ENCODE data around the gene AXIN1. TPM values are rescaled to one million over a fixed set of nuclear protein-coding genes. Genes with fewer than 3 reads are reported as not detected.

AXIN1 gene
- polyA plus RNA-seq, 1 experiment = 3.5 TPM

DNA sequence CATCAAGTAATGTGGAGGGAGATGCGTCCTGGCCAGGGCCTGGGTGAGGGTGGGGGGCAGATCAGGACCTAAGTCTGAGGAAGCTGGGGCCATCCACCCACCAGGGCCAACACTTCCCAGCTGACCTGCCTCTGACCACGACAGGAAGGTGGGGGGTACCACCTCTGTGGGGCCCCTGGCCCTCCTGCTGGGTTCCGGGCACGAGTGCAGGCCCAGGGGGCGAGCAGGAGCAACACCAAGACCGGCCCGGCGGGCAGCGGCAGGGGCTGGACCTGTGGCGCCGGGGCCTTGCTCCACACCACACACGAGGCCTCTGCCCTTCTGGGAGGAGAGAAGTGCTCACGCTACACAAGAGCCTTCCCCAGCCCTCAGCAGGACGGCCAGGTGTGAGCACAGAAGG lies 56.2 kb downstream of the AXIN1 start:
- ChIA-PET CTCF (no interaction called here), POLR2A (no interaction called here)
- H3K27ac ChIP-seq (ENCODE audit: low read depth, low read length) = no peak overlapping the region
- no peak overlapping the region for H3K4me3 ChIP-seq (ENCODE audit: low read depth, low read length)
- no peaks in the 10 kb centered on the region for H3K27me3 ChIP-seq (ENCODE audit: control insufficient read depth, insufficient read depth, low read length)
- no peak for DNase-seq (ENCODE audit: low read depth, low spot score)
- no peak for TF ChIP-seq CTCF (IDR thresholded peaks at IDR 0.05; ENCODE audit: low read depth, low read length)
- no peaks in the 10 kb centered on the region for H3K9me3 ChIP-seq (ENCODE audit: control insufficient read depth, insufficient read depth, low read length)

DNA sequence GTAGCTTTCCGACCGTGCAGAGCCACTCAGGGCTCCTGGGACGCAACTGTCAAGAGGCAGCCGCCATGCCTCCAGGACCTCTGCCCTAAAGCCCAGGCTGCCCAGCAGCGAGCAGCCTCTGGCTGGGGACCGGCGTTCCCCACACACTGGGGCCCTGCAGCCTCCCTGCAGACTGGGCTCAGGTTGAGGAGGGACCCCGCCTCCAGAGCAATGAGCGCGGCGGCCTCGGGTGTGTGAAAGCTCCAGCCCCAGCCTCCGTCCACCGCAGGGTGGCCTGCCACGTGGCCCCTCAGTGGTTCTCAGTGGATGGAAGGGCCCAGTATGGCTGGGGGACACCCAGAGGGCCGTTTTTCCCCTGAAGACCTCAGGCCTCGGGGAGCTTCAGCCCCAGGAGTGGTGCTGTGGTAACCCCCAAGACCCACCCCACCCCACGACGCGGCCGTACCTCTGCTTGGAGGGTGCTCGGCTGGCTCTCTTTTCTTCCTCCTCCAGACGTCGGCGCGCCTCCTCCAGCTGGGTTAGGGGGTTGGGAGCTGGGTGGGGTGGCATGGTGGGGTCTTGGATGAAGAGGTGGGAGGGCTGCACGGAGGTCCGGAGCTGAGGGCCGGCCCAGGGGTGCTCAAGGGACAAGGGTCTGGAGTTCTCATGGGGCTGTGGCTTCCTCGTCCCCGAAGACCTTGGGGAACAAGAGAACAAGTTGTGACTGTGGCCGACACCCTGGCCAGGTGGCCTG lies 59.3 kb downstream of the AXIN1 start:
- CTCF ChIA-PET = no interaction called here

DNA sequence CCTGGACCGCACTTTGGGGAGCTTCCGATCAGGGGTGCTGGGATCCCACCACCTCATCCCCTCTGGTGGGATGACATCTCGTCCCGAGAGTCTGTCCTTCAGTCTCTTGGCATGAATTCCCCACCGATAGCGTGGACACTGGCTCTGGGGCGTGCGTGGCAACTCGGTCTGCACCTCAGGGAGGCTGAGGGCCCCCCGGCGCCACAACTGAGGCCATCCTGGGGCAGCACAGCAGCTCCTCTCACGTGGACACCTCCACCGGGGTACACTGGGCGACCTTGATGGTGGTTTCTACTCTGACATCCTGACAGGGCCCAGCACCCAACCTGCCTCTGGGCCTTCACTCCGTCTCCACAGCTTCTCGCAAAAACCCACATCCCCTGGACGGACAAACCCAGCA lies 61.0 kb downstream of the AXIN1 start:
- H3K27me3 ChIP-seq (ENCODE audit: control insufficient read depth, insufficient read depth, low read length) = no peaks in the 10 kb centered on the region
- H3K4me3 ChIP-seq (ENCODE audit: low read depth, low read length) = no peak overlapping the region
- no peak for TF ChIP-seq CTCF (IDR thresholded peaks at IDR 0.05; ENCODE audit: low read depth, low read length)
- H3K9me3 ChIP-seq (ENCODE audit: control insufficient read depth, insufficient read depth, low read length) = peaks cover 3% of the 10 kb centered on the region
- CTCF ChIA-PET = no interaction called here
- no peak overlapping the region for H3K27ac ChIP-seq (ENCODE audit: low read depth, low read length)
- no peak for DNase-seq (ENCODE audit: low read depth, low spot score)
- POLR2A ChIA-PET = no interaction called here

More for the DNA sequence above, 59.3 kb downstream of the AXIN1 start:
- H3K27me3 ChIP-seq (ENCODE audit: control insufficient read depth, insufficient read depth, low read length) = no peaks in the 10 kb centered on the region
- POLR2A ChIA-PET = no interaction called here
- no peak overlapping the region for H3K4me3 ChIP-seq (ENCODE audit: low read depth, low read length)
- no peak overlapping the region for H3K27ac ChIP-seq (ENCODE audit: low read depth, low read length)
- no peak for DNase-seq (ENCODE audit: low read depth, low spot score)
- H3K9me3 ChIP-seq (ENCODE audit: control insufficient read depth, insufficient read depth, low read length) = no peaks in the 10 kb centered on the region
- no peak for TF ChIP-seq CTCF (IDR thresholded peaks at IDR 0.05; ENCODE audit: low read depth, low read length)

DNA sequence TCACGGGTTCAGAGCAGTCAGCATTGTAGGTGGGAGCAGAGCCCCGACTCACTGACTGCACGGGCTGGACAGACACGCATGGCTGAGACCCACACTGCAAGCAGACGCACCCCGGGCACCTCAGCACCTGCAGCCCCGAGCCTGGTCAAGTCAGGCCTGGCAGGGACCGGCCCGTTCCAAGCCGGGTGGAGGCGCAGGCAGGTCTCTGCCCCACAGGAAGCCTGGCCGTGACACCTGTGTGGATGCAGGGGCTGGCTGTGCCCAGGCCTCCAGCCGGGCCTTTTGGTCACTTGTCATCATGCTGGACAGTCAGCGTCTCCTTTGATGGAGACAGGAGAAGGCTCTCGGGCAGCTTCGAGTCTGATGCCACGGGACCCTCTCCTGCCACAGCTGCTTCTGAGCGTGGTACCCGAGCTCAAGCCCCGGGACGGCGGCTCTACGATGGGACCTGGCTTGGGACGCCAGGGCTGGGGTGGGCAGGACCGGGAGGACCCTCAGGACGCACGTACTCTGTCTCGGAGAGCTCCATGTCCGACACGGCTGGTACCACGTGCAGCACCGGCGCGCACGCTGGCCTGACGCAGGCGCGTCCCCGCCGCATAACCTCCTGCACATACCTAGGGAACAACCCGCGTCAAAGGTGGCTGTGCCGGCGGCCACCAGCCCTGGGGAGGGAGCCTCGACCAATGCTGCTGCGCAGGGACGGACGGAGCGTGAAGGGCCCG lies 61.7 kb downstream of the AXIN1 start:
- Histone ChIP-seq H3K4me3 (ENCODE audit: low read depth, low read length) (no peak overlapping the region), H3K27me3 (ENCODE audit: control insufficient read depth, insufficient read depth, low read length) (no peaks in the 10 kb centered on the region), H3K27ac (ENCODE audit: low read depth, low read length) (no peak overlapping the region), H3K9me3 (ENCODE audit: control insufficient read depth, insufficient read depth, low read length) (peaks cover 8% of the 10 kb centered on the region)
- TF ChIP-seq CTCF (IDR thresholded peaks at IDR 0.05; ENCODE audit: low read depth, low read length) = no peak
- ChIA-PET CTCF (no interaction called here), POLR2A (no interaction called here)
- no peak for DNase-seq (ENCODE audit: low read depth, low spot score)

DNA sequence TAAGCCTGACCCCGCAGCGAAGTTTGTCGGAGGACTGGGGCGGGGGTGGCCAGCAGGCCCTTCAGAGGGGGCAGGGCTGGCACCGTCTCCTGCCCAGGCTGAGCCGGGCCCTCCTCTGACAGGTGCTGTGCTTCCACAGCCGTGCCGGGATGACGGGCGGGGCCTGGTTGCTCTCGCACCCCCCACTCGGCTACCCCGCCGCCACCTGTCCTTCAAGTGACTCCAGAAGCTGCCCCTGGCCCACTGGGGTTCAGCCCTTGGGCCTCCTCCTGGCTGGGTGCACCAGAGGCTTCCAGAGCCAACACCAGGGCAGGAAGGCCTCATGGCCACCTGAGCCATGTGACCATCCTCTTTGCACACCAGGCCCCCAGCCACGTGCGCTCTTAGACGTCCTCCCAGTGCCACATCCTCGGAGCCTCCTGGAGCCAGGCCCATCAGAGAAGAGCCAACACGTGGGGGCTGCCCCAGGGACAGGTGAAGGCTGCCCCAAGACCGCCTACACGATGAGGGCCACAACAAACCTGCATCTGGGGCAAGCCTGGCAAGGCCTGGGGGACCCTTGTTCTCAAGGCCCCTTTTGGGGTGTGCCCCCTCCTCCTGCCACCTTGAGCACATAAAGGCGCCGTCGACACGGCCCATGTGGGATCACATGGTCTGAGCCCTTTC lies 62.4 kb downstream of the AXIN1 start:
- TF ChIP-seq CTCF (IDR thresholded peaks at IDR 0.05; ENCODE audit: low read depth, low read length) = no peak
- CTCF ChIA-PET = no interaction called here
- H3K27ac ChIP-seq (ENCODE audit: low read depth, low read length) = no peak overlapping the region
- no peak for DNase-seq (ENCODE audit: low read depth, low spot score)
- H3K27me3 ChIP-seq (ENCODE audit: control insufficient read depth, insufficient read depth, low read length) = no peaks in the 10 kb centered on the region
- POLR2A ChIA-PET = no interaction called here
- no peak overlapping the region for H3K4me3 ChIP-seq (ENCODE audit: low read depth, low read length)
- peaks cover 14% of the 10 kb centered on the region for H3K9me3 ChIP-seq (ENCODE audit: control insufficient read depth, insufficient read depth, low read length)
